Cortex of kidney (tissue), 1 donor: ENCODE results near the gene CXCL1.

Source experiments
- DNase-seq: peaks from one replicate; lab custom pipeline; 2025; lab: John Stamatoyannopoulos, UW

The CXCL1 gene

GRCh38 chr4:73917081-73917501 lies 47.9 kb downstream of the CXCL1 start:
- DNase-seq, result no peak

- DNase-seq, result no peak
Observed at GRCh38 chr4:73918058-73918457, 48.9 kb downstream of the CXCL1 start.

GRCh38 chr4:73919691-73920090 lies 50.5 kb downstream of the CXCL1 start:
- DNase-seq, result no peak
